ENCODE data around the gene MC2R. TPM values are rescaled to one million over a fixed set of nuclear protein-coding genes. Genes with fewer than 3 reads are reported as not detected.
A peak's percentile ranks its signal among the peaks of the same experiment; 100 is the strongest.

MC2R gene
- total and polyA plus RNA-seq, 2 of the 8 experiments (the other 6 are each of a cell fraction or from before 2014, with no cell fraction given): not detected

- POLR2A ChIA-PET (ENCODE audit: partially characterized antibody): no interaction called here
- no peak overlapping the region for H3K4me3 ChIP-seq (ENCODE audit: extremely low read depth in 1 of 4, insufficient read depth in 2 of 4, low read depth in 3 of 4, low read length in 4 of 4)
- H3K79me2 ChIP-seq (ENCODE audit: control insufficient read depth in 1 of 2, insufficient read depth in 2 of 2, low read length in 2 of 2): no peaks in the 10 kb centered on the region
- H4K91ac ChIP-seq (replicated peaks; ENCODE audit: insufficient read length, low read length): no peak overlapping the region
- 89% methylated on average over 10 of the region's 10 CpGs; no CpG with 5 or more reads in 1 of the 2 experiments for WGBS, 2 experiments (ENCODE audit: extremely low coverage in 1 of 2, insufficient coverage in 1 of 2, insufficient read length in 1 of 2, insufficient replicate concordance in 2 of 2, low coverage in 1 of 2, low lambda C conversion rate in 2 of 2, missing lambda C conversion rate in 1 of 2)
- no peaks in the 10 kb centered on the region for H3K9me3 ChIP-seq (ENCODE audit: insufficient read depth in 2 of 2, low read depth in 1 of 2, low read length in 1 of 2)
- no peak overlapping the region for H3K9ac ChIP-seq (replicated peaks in 1 of 4; ENCODE audit: extremely low read depth in 1 of 4, low read depth in 3 of 4, low read length in 3 of 4)
- no peak overlapping the region for H2BK20ac ChIP-seq (ENCODE audit: low read length)
- H2AK5ac ChIP-seq (ENCODE audit: low read depth, low read length): no peak overlapping the region
- no peak overlapping the region for H3K4ac ChIP-seq (replicated peaks; ENCODE audit: insufficient read length, low read depth, low read length)
- H3K23me2 ChIP-seq (ENCODE audit: low read depth, low read length): no peaks in the 10 kb centered on the region
- no peak overlapping the region for H2BK12ac ChIP-seq (ENCODE audit: low read depth, low read length)
- no peaks in the 10 kb centered on the region for H4K20me1 ChIP-seq (replicated peaks in 1 of 2; ENCODE audit: control insufficient read depth in 1 of 2, insufficient read depth in 2 of 2, low read length in 2 of 2)
- H3K56ac ChIP-seq (replicated peaks; ENCODE audit: insufficient read length, low read depth, low read length): no peak overlapping the region
- no peak overlapping the region for H3K18ac ChIP-seq (ENCODE audit: extremely low read depth, low read length)
- no peaks in the 10 kb centered on the region for H3K36me3 ChIP-seq (ENCODE audit: control insufficient read depth in 2 of 4, insufficient read depth in 4 of 4, low read length in 3 of 4)
- no peak overlapping the region for H3K4me2 ChIP-seq (ENCODE audit: insufficient read depth in 1 of 2, low read depth in 2 of 2, low read length in 2 of 2)
- H4K5ac ChIP-seq (ENCODE audit: insufficient read length, low read depth, low read length): no peak overlapping the region
- no peak overlapping the region for H2BK15ac ChIP-seq (ENCODE audit: low read length)
- FAIRE-seq (no peak), DNase-seq (ENCODE audit: low read depth in 1 of 2, low spot score in 2 of 2) (peak in 1 of 2 experiments; percentile 32)
- H4K8ac ChIP-seq (ENCODE audit: extremely low read depth, insufficient read depth, low read length): no peak overlapping the region
- H3K23ac ChIP-seq (ENCODE audit: insufficient read length): no peak overlapping the region
- H2BK120ac ChIP-seq (replicated peaks; ENCODE audit: low read depth, low read length): no peak overlapping the region
- no peak for TF ChIP-seq TBP (IDR thresholded peaks at IDR 0.05; ENCODE audit: low read depth, low read length)
- TF ChIP-seq TEAD4 (IDR thresholded peaks at IDR 0.05; ENCODE audit: low read depth, low read length): no peak
- no peak for TF ChIP-seq PHF8 (conservative IDR thresholded peaks at IDR 0.05; ENCODE audit: low read depth, low read length)
- TF ChIP-seq GTF2F1 (IDR thresholded peaks at IDR 0.05; ENCODE audit: borderline replicate concordance, low read depth, low read length): no peak
- no peak for TF ChIP-seq NRF1 (IDR thresholded peaks at IDR 0.05; ENCODE audit: low read depth, low read length)
- no peak overlapping the region for H2AFZ ChIP-seq (ENCODE audit: low read length)
- H2BK5ac ChIP-seq (ENCODE audit: low read depth, low read length): no peak overlapping the region
- H3K27me3 ChIP-seq (replicated peaks in 1 of 4; ENCODE audit: control insufficient read depth in 3 of 4, extremely low read depth in 1 of 4, insufficient read depth in 3 of 4, low read length in 3 of 4): no peaks in the 10 kb centered on the region
- H3K27ac ChIP-seq (ENCODE audit: low read depth, low read length): no peak overlapping the region
- no peaks in the 10 kb centered on the region for H3K4me1 ChIP-seq (replicated peaks in 1 of 4; ENCODE audit: control insufficient read depth in 3 of 4, insufficient read depth in 4 of 4, low read length in 3 of 4)
- CTCF ChIA-PET (ENCODE audit: partially characterized antibody): no interaction called here
- H3K79me1 ChIP-seq (ENCODE audit: low read depth, low read length): no peaks in the 10 kb centered on the region
- H3K14ac ChIP-seq (ENCODE audit: insufficient read length): no peak overlapping the region
These were observed 2.1 kb downstream of the MC2R start for GRCh38 chr18:13913205-13913604.
